Measurements from ENCODE around the gene GEMIN7.
A peak's percentile ranks its signal among the peaks of the same experiment; 100 is the strongest.
"Not testable (repeated sequence)": the region's sequence is repeated elsewhere in the genome, so short reads cannot be mapped to it uniquely, and the experiment has no call there.

Gene GEMIN7

GRCh38 chr19:45091031-45091923 is 12.2 kb downstream of the GEMIN7 start:
- DNase-seq, result peak; percentile 97

GRCh38 chr19:45092747-45093678 is 14.0 kb downstream of the GEMIN7 start, which contains the start of gene PPP1R37:
Gene PPP1R37, plus strand, starts transcription at chr19:45093179. Its CDS starts 147 bp downstream, at chr19:45093326.
- peak; percentile 75 for DNase-seq

- no peak for DNase-seq
Observed at GRCh38 chr19:45094137-45094536, 15.1 kb downstream of the GEMIN7 start.

GRCh38 chr19:45094707-45095106 is 15.6 kb downstream of the GEMIN7 start:
- DNase-seq, result no peak

- no peak for DNase-seq
Observed at GRCh38 chr19:45095496-45096413, 16.7 kb downstream of the GEMIN7 start.

GRCh38 chr19:45096700-45097099 is 17.6 kb downstream of the GEMIN7 start:
- DNase-seq, result no peak

- DNase-seq, result no peak
Observed at GRCh38 chr19:45097450-45097775, 18.4 kb downstream of the GEMIN7 start.

- DNase-seq, result peak; percentile 51
Observed at GRCh38 chr19:45097776-45098520, 18.9 kb downstream of the GEMIN7 start.

GRCh38 chr19:45098521-45099466 is 19.7 kb downstream of the GEMIN7 start:
- DNase-seq, result no peak

GRCh38 chr19:45099467-45100191 is 20.6 kb downstream of the GEMIN7 start:
- DNase-seq, result no peak

- no peak for DNase-seq
Observed at GRCh38 chr19:45100201-45100600, 21.1 kb downstream of the GEMIN7 start.

- no peak for DNase-seq
Observed at GRCh38 chr19:45100846-45101252, 21.8 kb downstream of the GEMIN7 start.

- no peak for DNase-seq
Observed at GRCh38 chr19:45101806-45102205, 22.7 kb downstream of the GEMIN7 start.

- DNase-seq, result no peak
Observed at GRCh38 chr19:45102481-45102880, 23.4 kb downstream of the GEMIN7 start.

- no peak for DNase-seq
Observed at GRCh38 chr19:45103156-45103507, 24.1 kb downstream of the GEMIN7 start.

- DNase-seq, result no peak
Observed at GRCh38 chr19:45103508-45104319, 24.7 kb downstream of the GEMIN7 start.

GRCh38 chr19:45104658-45105349 is 25.7 kb downstream of the GEMIN7 start:
- no peak for DNase-seq

GRCh38 chr19:45106363-45106762 is 27.3 kb downstream of the GEMIN7 start:
- DNase-seq, result not testable (repeated sequence)
